Hair follicular keratinocyte (primary cell): ENCODE results near the gene TCAF2. TPM values are rescaled to one million over a fixed set of nuclear protein-coding genes. Genes with fewer than 3 reads are reported as not detected.

Source experiments
- total RNA-seq: library from RNA; depleted of rRNA; stranded (reverse); fragments of >200 nt; gene quantifications from 2 replicates; pipeline ENCODE4 v1.2.3, GENCODE V29; 2015

TCAF2 gene
- 0.16 and 0.72 TPM in 2 replicates for total RNA-seq

DNA sequence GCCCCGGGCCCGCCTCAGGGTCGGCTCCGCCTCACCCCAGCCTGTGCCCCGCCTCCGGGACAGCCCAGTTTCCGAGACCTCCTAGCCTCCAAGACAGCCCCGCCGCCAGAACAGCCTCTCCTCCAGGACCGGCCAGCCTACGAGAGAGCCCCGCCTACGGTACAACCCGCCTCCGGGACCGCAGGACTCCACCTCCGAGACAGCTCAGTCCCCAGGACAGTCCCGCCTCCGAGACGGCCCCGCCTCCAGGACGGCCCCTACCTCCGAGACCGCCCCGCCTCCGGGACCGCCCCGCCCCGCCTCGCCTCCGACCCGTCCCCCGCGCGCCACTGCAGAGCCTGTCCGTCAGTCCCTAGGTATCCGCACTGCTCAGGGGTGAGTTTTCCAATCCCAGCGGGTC, at the start of gene TCAF2:
Gene TCAF2 (plus strand): TSS at position 329 of the 400 bp plus-strand sequence.

DNA sequence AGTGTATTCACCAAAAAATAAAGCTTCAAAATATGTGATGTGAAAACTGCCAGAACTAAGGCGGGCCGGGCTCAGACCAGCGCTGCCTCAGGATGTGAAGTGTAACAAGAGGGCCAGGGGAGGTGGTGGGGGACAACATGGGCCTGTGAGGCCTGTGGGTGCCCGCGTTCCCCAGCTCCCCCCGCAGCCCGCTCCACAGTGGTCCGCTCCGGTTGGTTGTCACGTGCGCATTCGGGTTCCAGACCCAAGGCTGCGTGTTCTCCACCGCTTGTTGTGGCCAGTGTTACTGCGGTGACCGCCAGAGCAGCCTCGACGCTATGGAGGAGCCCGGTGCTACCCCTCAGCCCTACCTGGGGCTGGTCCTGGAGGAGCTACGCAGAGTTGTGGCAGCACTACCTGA, 49.3 kb upstream of the TCAF2 start, which contains the start of gene CTAGE15:
Gene CTAGE15 (plus strand): TSS at position 301 of the 400 bp plus-strand sequence. CDS start 17 bp downstream, at position 318.

Other genes with a start within 250 kb of the TCAF2 start
- 78.2 and 95.9 TPM in 2 replicates for gene ZYX, start 239.6 kb upstream of the TCAF2 start, total RNA-seq
- 35.5 and 37.2 TPM in 2 replicates for gene EPHA1, start 212.1 kb upstream of the TCAF2 start, total RNA-seq
- not detected in 2 replicates for gene TAS2R60, start 177.5 kb upstream of the TCAF2 start, total RNA-seq
- gene TAS2R41, start 143.1 kb upstream of the TCAF2 start, total RNA-seq, result not detected in 2 replicates
- 0.11 and 0.31 TPM in 2 replicates for gene CTAGE15, start 49.2 kb upstream of the TCAF2 start, total RNA-seq
- not detected in 2 replicates for gene CTAGE6, start 136.7 kb downstream of the TCAF2 start, total RNA-seq